Activated T-cell treated with anti-CD3 and anti-CD28 coated beads, Interleukin-2, amount 50 U/mL, for 72 hours (primary cell): ENCODE data around the gene IRF2. TPM values are rescaled to one million over a fixed set of nuclear protein-coding genes. Genes with fewer than 3 reads are reported as not detected.
A peak's percentile ranks its signal among the peaks of the same experiment; 100 is the strongest.

ENCODE experiments used
- ATAC-seq, 2 donors: fragments of 150-1000 bp; cut with Tn5 transposase; replicated peaks in 1 of 2; 2 replicates each; pipeline ENCODE4 v1.10.0; 2021; ENCODE audit warnings: moderate library complexity in 2 of 2, mild to moderate bottlenecking in 1 of 2
- DNase-seq, 2 donors: peaks; one replicate each; pipeline ENCODE4 v3.0.0; 2021 to 2022; ENCODE audit warnings: mixed read lengths in 1 of 2
- H3K27ac Mint-ChIP-seq: one replicate; pipeline ENCODE4 v1.8.0; 2022; ENCODE audit warnings: mild to moderate bottlenecking, moderate library complexity, mixed read lengths
- H3K27me3 Mint-ChIP-seq: one replicate; pipeline ENCODE4 v1.8.0; 2022; ENCODE audit warnings: low read depth, mixed read lengths
- H3K36me3 Mint-ChIP-seq, 2 donors: one replicate each; pipeline ENCODE4 v1.8.0; 2022; ENCODE audit warnings: mixed read lengths in 2 of 2, mild to moderate bottlenecking in 1 of 2; ENCODE audit not compliant: insufficient read depth in 2 of 2
- H3K4me1 Mint-ChIP-seq: one replicate; pipeline ENCODE4 v1.8.0; 2022; ENCODE audit warnings: low read depth, mixed read lengths
- H3K4me3 Mint-ChIP-seq, 2 donors: one replicate each; pipeline ENCODE4 v1.8.0; 2022; ENCODE audit warnings: mild to moderate bottlenecking in 2 of 2, mixed read lengths in 2 of 2, moderate library complexity in 2 of 2
- H3K9me3 Mint-ChIP-seq, 2 donors: one replicate each; pipeline ENCODE4 v1.8.0; 2022; ENCODE audit warnings: mixed read lengths in 2 of 2
- total RNA-seq, 2 donors: library from RNA; stranded (reverse); gene quantifications; one replicate each; pipeline ENCODE4 v1.2.3, GENCODE V29; 2022

Gene IRF2
- total RNA-seq, 2 donors from 2014 or later: 70.3 TPM

DNA sequence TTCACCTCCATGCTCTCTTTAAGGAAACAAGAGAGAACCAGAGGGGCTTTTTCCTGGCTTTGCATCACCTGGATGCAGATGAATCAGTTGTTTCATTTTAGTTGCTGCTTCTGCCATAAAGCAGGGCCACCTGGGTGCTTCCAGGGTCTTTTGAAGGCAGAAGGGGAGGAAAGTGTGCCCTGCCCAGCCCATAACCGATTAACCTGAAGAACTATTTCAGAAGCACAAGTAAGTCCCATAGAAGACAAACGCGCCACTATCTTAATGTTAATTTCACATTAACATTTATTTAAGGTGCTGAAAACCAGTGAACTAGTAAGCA lies 32.1 kb downstream of the IRF2 start:
- DNase-seq: no peak
- Mint-ChIP-seq H3K36me3 (peaks cover 0 to 8% of the 10 kb centered on the region in 2 donors), H3K4me3 (peak overlapping the region in 1 of 2 donors; percentile 30), H3K9me3 (no peaks in the 10 kb centered on the region), H3K4me1 (peaks cover 89% of the 10 kb centered on the region), H3K27ac (peak overlapping the region; percentile 71), H3K27me3 (no peaks in the 10 kb centered on the region)
- ATAC-seq: no peak

- no peak overlapping the region for H3K4me3 Mint-ChIP-seq
- no peaks in the 10 kb centered on the region for H3K9me3 Mint-ChIP-seq
- peaks cover 91% of the 10 kb centered on the region for H3K4me1 Mint-ChIP-seq
- H3K36me3 Mint-ChIP-seq: peaks cover 0 to 9% of the 10 kb centered on the region in 2 donors
- DNase-seq (no peak), ATAC-seq (no peak)
- H3K27ac Mint-ChIP-seq: no peak overlapping the region
- no peaks in the 10 kb centered on the region for H3K27me3 Mint-ChIP-seq
These were observed 32.7 kb downstream of the IRF2 start for GRCh38 chr4:184441461-184442313.

- Mint-ChIP-seq H3K27me3 (no peaks in the 10 kb centered on the region), H3K36me3 (peaks cover 0 to 5% of the 10 kb centered on the region in 2 donors), H3K27ac (no peak overlapping the region), H3K4me3 (no peak overlapping the region), H3K4me1 (peaks cover 92% of the 10 kb centered on the region), H3K9me3 (no peaks in the 10 kb centered on the region)
- no peak for ATAC-seq
- no peak for DNase-seq
These were observed 33.6 kb downstream of the IRF2 start for GRCh38 chr4:184440595-184441358.

DNA sequence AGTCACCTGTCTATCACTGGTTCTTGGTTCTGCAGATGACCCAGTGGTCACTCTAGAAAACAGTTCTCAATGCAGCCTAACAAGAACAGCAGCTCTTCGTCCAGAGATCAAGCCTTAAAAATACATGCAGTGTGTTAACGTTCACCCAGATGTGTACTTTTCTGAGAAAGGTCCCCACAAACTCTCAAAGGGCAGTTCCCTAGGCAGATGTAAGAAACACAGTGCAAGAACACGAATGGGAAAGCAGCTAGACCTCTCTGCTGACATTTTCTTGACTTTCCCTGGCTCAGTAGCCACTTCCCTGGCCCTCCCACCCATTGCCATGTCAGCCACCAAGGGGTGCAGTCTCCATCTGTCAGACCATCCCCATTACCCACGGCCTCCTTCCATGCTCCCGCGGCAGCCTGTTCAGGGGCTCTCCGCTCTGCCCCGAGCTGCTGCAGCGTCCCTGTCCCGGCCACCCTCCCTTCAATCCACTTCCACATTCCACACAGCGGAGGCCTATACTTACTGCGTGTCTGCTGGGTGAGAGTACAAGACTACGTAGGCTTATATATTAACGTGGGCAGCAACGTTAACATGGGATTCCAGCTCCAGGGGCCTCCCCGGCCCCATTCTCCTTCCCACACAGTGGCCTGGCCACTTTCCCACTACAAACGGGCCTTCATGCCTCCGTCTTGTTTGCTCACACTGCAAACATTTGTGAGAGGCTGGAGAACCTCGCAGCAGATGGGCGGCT lies 34.3 kb downstream of the IRF2 start:
- no peak for ATAC-seq
- Mint-ChIP-seq H3K4me1 (peaks cover 92% of the 10 kb centered on the region), H3K36me3 (peaks cover 0 to 5% of the 10 kb centered on the region in 2 donors), H3K4me3 (no peak overlapping the region), H3K9me3 (no peaks in the 10 kb centered on the region), H3K27ac (no peak overlapping the region), H3K27me3 (no peaks in the 10 kb centered on the region)
- no peak for DNase-seq

DNA sequence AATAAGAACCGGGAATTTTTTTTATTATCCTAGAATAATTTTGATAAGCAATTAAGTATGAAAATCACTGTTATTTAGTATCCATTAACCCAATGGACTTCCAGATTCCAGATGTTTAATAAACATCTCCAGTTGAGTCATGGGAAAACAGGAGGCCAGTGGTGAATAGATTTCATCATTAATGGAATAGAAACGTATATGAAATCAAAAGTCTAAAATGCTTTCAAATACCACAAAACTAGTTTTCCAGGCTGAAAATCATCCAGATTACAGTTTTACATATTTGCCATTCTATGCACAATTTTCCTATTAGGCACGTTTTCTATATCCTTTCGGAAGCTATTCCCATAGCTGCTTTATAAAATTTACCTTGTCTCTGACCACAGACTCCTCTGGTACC lies 35.0 kb downstream of the IRF2 start:
- no peaks in the 10 kb centered on the region for H3K9me3 Mint-ChIP-seq
- peaks cover 0 to 5% of the 10 kb centered on the region in 2 donors for H3K36me3 Mint-ChIP-seq
- H3K4me1 Mint-ChIP-seq: peaks cover 87% of the 10 kb centered on the region
- DNase-seq (no peak), ATAC-seq (no peak)
- no peak overlapping the region for H3K27ac Mint-ChIP-seq
- H3K4me3 Mint-ChIP-seq: no peak overlapping the region
- no peaks in the 10 kb centered on the region for H3K27me3 Mint-ChIP-seq

DNA sequence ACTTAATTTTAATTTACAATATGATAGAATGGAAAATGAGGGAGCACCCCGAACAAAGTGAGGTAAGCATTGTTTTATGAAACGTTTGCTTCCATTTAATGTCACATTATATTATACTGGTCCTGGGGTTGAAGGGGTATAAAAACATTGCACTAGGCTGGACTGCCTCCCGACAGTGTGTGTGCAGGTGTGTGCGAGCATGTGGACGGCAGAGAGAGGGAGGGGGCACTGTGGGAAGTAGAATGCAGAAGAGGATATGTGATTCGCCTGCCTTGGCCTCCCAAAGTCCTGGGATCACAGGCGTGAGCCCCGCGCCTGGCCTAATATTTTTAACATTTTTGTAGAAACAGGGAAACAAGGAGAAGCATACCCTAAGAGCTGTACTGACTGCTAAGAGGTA lies 36.0 kb downstream of the IRF2 start:
- H3K4me3 Mint-ChIP-seq: no peak overlapping the region
- H3K9me3 Mint-ChIP-seq: no peaks in the 10 kb centered on the region
- H3K4me1 Mint-ChIP-seq: peaks cover 78% of the 10 kb centered on the region
- peaks cover 0 to 3% of the 10 kb centered on the region in 2 donors for H3K36me3 Mint-ChIP-seq
- no peaks in the 10 kb centered on the region for H3K27me3 Mint-ChIP-seq
- no peak overlapping the region for H3K27ac Mint-ChIP-seq
- no peak for DNase-seq
- no peak for ATAC-seq

- DNase-seq (no peak), ATAC-seq (no peak)
- Mint-ChIP-seq H3K27ac (no peak overlapping the region), H3K27me3 (no peaks in the 10 kb centered on the region), H3K4me1 (peaks cover 78% of the 10 kb centered on the region), H3K4me3 (no peak overlapping the region), H3K9me3 (no peaks in the 10 kb centered on the region), H3K36me3 (peaks cover 0 to 1% of the 10 kb centered on the region in 2 donors)
These were observed 36.6 kb downstream of the IRF2 start for GRCh38 chr4:184437565-184438265.

GRCh38 chr4:184434501-184435066 lies 39.8 kb downstream of the IRF2 start:
- H3K4me3 Mint-ChIP-seq: no peak overlapping the region
- H3K27me3 Mint-ChIP-seq: no peaks in the 10 kb centered on the region
- H3K36me3 Mint-ChIP-seq: peaks cover 1% of the 10 kb centered on the region in 2 donors
- ATAC-seq (no peak), DNase-seq (no peak)
- no peak overlapping the region for H3K27ac Mint-ChIP-seq
- H3K4me1 Mint-ChIP-seq: peaks cover 60% of the 10 kb centered on the region
- H3K9me3 Mint-ChIP-seq: no peaks in the 10 kb centered on the region

- Mint-ChIP-seq H3K4me1 (peaks cover 61% of the 10 kb centered on the region), H3K9me3 (no peaks in the 10 kb centered on the region), H3K27me3 (no peaks in the 10 kb centered on the region), H3K4me3 (no peak overlapping the region), H3K36me3 (peaks cover 1 to 2% of the 10 kb centered on the region in 2 donors), H3K27ac (peak overlapping the region; percentile 20)
- DNase-seq (no peak), ATAC-seq (no peak)
These were observed 40.3 kb downstream of the IRF2 start for GRCh38 chr4:184434021-184434420.

GRCh38 chr4:184433258-184433892 lies 41.0 kb downstream of the IRF2 start:
- H3K27ac Mint-ChIP-seq: no peak overlapping the region

DNA sequence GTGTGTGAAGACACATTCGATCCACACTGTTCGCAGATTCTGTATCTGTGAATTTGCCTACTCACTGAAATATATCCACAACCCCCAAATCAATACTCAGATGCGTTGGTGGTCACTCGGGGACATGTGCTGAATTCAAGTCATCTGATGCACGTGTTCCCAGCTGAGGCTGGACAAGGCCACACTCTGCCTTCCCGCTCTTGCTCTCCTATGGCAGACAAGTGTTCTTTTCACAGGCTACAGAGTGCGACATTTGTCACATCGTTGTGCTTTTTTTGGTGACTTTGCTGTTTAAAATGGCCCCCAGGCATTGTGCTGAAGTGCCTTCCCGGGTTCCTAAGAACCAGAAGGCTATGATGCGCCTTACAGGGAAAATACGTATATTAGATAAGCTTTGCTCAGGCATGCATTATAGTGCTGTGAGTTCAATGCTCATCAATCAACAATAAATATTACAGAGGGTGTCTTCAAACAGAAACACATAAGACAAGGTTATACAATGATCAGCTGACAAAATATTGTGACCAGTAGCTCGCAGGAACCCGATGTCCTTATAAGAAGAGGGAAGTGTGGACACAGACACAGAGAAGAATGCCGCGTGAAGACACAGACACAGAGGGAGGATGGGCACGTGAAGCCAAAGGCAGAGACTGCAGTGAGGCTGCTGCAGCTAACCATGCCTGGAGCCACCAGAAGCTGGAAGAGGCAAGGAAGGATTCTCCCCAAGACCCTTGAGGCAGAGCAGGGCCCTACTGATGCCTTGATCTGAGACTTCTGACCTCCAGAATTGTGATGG lies 42.0 kb downstream of the IRF2 start:
- Mint-ChIP-seq H3K4me3 (no peak overlapping the region), H3K36me3 (peaks cover 2 to 4% of the 10 kb centered on the region in 2 donors), H3K9me3 (no peaks in the 10 kb centered on the region), H3K27ac (no peak overlapping the region), H3K4me1 (peaks cover 54% of the 10 kb centered on the region), H3K27me3 (no peaks in the 10 kb centered on the region)
- ATAC-seq: no peak
- DNase-seq: no peak

More at GRCh38 chr4:184433258-184433892, 41.0 kb downstream of the IRF2 start:
- Mint-ChIP-seq H3K36me3 (peaks cover 1 to 2% of the 10 kb centered on the region in 2 donors), H3K4me1 (peaks cover 54% of the 10 kb centered on the region), H3K4me3 (no peak overlapping the region), H3K9me3 (no peaks in the 10 kb centered on the region), H3K27me3 (no peaks in the 10 kb centered on the region)
- DNase-seq: no peak
- no peak for ATAC-seq
